HG02571 (cell line): ENCODE data around the gene EPS8L2.
"Not testable (repeated sequence)": the region's sequence is repeated elsewhere in the genome, so short reads cannot be mapped to it uniquely, and the experiment has no call there.

Source experiments
- ATAC-seq: cut with Tn5 transposase; IDR thresholded peaks from one replicate; pipeline ENCODE4 v1.9.1; 2021; ENCODE audit warnings: mild to moderate bottlenecking, moderate library complexity; ENCODE audit not compliant: unreplicated experiment

The EPS8L2 gene

DNA sequence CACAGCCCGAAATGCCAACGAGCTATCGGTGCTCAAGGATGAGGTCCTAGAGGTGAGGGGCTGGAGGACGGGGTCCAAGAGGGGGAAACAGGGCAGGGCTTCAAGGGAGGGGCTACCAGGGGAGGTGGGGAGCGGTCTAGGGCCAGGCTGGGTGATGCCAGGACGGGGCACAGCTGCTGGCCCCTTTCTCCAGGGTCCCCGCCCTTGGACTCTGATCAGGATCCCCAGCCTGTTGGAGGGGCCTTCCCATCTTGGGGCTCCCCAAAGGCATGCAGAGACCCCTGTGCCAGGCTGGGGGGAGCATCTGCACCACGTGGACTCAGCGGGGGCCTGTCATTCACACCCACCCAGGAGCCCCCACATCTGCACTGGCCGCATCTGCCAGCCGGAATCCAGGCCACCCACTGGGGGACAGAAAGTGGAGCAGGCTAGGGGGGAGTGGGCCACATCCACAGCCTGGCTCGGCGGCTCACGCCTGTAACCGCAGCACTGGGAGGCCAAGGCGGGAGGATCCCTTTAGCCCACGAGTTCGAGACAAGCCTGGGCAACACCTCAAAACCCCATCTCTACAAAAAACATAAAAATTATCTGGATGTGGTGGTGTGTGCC, 18.9 kb downstream of the EPS8L2 start:
- no peak for ATAC-seq

DNA sequence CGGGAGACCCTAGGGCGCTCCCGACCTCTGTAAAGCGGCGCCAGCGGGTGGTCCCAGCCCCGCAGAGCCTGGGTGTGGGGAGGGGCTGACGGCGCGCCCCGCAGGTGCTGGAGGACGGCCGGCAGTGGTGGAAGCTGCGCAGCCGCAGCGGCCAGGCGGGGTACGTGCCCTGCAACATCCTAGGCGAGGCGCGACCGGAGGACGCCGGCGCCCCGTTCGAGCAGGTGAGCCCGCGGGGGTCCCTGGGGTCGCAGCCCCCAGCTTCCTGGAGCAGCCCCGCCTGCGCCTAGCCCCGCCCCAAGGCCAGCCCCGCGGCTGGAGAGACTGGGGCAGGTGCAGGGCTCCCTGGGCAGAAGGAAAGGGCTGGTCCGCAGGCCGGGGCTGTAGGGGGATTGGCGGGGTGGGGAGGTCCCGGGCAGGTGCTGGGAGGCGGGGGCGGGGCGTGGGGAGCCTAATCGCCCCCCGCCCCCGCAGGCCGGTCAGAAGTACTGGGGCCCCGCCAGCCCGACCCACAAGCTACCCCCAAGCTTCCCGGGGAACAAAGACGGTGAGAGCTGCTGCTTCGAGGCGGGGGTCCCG, 19.7 kb downstream of the EPS8L2 start:
- ATAC-seq, result no peak

DNA sequence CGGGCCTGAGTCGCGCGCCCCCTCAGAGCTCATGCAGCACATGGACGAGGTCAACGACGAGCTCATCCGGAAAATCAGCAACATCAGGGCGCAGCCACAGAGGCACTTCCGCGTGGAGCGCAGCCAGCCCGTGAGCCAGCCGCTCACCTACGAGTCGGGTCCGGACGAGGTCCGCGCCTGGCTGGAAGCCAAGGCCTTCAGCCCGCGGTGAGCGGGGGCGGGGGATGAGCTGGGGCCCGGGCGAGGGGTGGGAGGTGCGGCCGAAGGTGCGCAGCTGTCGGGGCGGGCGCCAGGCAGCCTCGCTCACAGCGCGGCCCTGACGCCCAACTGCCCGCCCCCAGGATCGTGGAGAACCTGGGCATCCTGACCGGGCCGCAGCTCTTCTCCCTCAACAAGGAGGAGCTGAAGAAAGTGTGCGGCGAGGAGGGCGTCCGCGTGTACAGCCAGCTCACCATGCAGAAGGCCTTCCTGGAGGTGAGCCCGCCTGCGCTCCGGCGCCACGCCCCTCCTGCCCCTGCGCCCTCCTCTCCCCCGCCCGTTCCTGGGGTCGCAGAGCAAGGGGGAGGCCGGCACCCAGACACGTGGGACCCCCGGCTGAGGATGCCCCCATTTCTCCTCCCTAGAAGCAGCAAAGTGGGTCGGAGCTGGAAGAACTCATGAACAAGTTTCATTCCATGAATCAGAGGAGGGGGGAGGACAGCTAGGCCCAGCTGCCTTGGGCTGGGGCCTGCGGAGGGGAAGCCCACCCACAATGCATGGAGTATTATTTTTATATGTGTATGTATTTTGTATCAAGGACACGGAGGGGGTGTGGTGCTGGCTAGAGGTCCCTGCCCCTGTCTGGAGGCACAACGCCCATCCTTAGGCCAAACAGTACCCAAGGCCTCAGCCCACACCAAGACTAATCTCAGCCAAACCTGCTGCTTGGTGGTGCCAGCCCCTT, 20.5 kb downstream of the EPS8L2 start:
- no peak for ATAC-seq

DNA sequence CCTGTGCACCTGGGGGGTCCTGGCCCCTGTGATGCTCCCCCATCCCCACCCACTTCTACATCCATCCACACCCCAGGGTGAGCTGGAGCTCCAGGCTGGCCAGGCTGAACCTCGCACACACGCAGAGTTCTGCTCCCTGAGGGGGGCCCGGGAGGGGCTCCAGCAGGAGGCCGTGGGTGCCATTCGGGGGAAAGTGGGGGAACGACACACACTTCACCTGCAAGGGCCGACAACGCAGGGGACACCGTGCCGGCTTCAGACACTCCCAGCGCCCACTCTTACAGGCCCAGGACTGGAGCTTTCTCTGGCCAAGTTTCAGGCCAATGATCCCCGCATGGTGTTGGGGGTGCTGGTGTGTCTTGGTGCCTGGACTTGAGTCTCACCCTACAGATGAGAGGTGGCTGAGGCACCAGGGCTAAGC, 21.3 kb downstream of the EPS8L2 start:
- ATAC-seq, result no peak

DNA sequence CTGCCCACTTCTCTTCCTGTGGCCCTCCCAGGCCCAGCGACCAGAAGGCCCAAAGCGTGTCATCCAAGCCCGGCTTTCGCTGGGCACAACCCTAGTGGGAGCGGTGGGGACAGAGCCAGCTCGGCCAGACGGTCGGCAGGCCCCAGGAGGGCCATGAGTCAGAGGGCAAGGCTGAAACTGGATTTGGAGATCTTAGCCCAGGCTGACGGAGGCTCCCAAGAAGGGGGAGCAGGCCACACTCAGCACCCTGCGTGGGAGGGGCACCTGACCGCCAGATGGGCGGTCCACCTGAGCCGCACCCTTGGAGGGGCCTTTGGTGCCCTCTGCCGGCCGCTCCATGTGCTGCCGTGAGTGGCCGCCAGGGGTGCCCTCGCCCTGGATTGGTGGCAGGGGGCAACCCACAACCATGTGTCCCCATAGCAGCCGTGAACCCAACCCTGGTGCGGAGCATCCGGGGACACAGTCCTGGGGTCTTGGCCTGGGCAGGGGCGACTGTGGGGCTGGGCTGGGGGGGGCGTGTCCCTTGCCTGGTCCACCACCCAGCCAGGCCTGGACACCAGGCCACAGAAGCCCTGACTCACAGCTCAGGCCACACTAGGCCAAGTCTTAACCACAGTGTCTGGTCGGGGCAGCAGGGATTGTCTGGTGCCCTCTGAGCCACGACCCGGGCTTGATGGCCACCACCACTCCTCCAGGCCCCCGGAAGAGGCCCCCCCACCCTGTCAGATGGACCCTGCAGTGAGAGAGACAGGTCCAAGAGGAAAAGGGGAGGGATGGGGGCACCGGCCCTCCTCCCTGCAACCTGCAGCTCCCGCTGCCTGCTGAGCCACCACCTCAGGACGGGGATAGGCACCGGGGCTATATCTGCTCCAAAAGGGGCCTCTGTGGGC, 22.1 kb downstream of the EPS8L2 start:
- no peak for ATAC-seq

DNA sequence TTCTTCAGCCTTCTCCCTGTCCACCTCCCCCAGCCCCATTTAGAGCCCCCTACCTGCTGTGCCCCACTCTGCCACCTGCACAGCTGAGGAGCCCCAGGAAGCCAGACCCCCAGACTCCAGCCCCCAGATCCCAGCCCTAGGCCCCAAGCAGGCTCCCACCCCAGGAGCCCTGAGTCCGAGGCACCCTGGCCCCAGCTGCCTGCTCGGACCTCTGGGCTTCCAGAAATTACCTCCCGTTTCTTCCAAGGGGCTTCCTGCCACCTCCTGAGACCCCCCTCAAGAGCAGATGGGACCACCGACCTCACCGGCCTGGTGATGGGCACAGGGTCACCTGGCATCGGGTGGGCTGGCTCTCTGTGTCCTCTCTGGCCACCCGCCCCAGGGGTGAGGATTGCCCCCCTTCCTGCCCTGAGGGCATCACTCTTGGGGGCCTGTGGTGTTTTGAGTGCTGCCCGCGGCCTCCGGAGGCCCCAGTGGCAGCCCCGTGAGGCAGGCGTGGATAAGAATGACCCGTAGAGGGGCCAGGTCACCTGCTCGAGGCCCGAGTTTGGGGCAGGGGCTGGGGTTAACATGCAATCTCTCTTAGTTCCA, 23.0 kb downstream of the EPS8L2 start:
- ATAC-seq, result no peak

DNA sequence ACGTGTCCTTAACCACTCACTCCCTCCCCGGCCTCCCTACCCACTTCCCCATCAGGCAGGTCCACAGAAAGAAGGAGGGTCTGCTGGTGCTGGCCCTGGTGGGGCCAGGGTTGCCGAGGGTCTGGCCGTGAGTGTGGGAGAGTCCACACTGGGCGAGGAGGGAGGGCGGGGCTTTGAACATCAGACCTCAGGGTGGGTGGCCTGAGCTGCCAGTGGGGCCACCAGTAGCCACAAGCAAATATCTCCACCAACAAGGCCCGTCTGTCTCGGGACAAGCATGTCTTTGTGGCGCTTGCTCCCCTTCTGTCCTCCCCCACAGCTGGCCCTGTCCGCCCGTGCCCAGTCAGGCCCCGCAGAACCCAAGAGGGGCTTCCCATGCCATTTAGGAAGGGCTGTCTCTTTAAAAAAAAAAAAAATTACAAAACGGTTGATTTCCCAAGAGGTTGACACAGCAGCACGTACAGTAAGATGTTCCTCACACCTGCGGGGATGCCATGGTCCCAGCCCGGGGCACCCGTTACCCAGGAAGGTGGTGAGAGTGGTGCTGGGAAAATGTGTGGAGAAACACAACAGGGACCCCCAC, 23.6 kb downstream of the EPS8L2 start:
- no peak for ATAC-seq

DNA sequence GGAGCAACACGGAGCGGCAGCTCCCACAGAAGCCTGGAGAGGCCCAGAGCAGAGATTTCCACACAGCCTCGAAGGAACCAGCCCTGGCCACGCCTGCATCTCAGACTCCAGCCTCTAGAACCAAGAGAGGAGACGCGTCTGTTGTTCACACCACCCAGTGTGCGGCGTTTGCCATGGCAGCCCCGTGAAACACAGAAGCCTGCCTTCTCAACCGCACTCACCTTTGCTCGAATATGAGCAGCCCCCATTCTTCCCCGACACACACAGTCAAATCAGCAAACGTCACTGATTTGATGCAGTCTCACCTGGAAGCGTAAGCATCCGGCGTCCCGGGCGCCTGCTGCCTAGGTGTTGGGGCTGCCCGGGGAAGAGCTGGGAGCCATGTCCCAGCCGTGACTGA, 27.0 kb downstream of the EPS8L2 start:
- ATAC-seq, result no peak

DNA sequence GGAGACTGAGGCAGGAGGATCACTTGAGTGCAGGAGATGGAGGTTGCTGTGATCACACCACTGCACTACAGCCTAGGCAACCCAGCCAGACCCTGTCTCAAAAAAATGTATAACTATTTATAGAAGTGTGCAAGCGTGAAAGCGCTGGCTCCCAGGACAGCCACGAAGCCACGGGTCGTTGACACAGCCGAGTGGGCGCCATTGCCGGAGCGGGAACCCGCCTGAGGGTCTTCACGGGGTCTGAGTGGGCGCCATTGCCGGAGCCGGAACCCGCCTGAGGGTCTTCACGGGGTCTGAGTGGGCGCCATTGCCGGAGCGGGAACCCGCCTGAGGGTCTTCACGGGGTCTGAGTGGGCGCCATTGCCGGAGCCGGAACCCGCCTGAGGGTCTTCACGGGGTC, 28.5 kb downstream of the EPS8L2 start:
- not testable (repeated sequence) for ATAC-seq

DNA sequence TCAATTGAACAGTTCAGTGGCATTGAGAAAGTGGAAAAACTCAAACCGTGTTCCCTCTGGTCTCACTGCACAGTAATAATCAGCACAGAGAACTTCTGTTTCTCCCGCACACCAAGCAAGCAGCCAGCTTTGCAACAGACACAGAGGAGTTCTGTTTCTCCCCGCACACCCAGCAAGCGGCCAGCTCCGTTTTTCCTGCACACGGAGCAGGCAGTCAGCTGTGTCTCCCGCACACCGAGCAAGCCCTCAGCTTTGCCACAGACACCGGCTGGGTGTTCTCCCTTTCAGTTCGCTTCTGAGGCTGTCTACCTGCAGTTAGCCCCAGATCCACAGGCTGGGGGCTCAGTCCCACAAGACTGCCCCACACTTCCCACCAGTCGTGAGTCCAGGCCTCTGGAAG, 31.3 kb downstream of the EPS8L2 start:
- ATAC-seq, result no peak

DNA sequence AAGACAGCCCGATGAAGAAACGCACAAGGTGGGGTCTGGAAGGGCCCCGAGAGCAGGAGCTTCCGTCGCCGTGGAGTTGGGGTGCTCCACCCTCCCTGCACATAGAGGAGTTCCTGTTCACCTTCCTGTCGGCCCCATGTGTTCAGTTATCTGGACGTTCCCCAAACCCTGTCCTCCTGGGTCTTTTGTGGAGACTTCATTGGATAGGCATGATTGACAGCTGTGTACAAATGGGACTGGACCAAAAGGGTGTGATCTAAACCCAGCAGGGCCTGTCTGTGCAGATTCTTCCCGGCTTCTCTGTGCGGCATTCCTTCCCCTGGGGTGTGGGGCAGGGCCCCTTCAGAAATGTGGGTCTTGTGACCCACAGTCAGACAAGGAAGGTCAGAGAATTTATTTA, 31.9 kb downstream of the EPS8L2 start:
- not testable (repeated sequence) for ATAC-seq

DNA sequence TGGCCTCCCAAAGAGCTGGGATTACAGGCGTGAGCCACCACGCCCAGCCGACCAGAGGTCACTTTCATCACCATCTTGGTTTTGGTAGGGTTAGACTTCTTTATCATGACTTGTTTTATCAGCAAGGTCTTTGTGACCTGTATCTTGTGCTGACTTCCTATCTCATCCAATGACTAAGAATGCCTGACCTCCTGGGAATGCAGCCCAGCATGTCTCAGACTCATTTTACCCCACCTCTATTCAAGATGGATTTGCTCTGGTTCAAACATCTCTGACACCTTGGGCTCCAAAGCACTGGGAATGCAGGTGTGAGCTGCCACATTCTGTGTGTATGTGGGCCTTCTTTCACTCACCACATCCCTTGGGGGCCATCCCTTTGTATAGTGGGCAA, 36.1 kb downstream of the EPS8L2 start:
- ATAC-seq, result no peak

DNA sequence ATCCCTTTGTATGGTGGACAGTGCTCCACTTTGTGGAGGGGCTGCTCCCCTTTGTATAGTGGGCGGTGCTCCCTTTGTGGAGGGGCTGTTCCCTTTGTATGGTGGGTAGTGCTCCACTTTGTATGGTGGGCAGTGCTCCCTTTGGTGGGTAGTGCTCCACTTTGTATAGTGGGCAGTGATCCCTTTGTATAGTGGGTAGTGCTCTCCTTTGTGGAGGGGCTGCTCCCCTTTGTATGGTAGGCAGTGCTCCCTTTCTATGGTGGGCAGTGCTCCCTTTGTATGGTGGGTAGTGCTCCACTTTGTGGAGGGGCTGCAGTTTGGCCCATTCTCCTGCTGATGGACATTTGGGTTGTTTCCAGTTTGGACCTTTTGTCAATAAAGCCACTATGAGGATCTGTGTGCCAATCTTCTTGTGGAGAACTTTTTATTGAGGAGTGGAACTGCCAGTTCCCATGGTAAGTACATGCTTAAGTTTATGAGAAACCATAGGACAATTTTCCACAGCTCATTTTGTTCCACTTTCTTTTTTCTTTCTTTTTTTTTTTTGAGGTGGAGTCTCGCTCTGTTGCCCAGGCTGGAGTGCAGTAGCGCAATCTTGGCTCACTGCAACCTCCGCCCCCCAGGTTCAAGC, 36.7 kb downstream of the EPS8L2 start:
- ATAC-seq, result no peak

DNA sequence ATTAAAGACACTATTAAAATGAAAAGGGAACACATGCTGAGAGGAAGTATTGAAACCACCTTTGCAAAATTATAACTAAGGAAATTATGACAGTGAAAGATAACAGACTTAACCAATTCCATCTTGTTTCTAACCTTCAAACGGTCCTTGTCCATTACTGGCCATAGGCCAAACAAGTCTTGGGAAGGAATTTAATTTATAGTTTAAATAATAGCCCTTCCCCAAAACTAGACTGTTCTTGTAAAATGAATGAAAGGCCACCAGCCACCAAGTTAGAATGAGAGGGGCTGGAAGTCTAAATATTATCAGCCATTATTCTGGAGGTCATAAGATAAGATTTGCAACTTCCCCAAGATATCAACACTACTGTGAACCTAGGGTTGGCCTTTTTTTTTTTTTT, 39.4 kb downstream of the EPS8L2 start:
- ATAC-seq, result no peak

DNA sequence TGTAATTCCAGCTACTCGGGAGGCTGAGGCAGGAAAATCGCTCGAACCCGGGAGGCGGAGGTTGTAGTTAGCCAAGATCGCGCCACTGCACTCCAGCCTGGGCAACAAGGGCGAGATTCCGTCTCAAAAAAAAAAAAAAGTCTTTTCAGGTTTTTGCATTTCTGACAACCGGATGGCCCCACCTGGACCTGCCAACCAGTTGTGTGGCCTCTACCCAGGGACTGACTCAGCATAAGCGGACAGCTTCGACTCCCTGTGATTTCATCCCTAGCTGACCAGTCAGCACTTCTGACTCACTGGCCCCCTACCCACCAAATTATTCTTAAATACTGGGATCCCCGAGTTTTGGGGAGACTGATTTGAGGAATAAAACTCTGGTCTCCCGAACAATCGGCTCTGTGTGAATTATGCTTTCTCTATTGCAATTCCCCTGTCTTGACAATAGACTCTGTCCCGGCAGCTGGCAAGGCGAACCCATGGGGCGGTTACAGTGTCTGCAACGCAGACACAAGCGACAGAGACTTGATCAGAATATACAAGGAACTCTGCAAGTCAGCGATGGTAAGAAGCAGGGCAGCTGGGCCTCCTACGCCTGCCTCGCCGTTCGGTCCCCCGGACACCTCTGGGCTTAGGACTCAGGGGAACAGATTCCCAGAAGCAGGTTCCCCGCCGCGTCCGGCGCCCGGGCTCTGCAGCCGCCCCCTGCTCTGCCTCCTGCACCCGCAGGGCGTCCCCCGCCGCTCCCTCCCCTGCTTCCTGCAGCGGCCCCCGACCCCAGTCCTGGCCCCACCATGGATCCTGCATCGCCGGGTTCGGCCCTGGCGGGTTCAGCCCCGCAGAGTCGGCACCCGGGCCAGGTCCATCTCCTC, 40.5 kb downstream of the EPS8L2 start:
- peak; percentile 19 for ATAC-seq

DNA sequence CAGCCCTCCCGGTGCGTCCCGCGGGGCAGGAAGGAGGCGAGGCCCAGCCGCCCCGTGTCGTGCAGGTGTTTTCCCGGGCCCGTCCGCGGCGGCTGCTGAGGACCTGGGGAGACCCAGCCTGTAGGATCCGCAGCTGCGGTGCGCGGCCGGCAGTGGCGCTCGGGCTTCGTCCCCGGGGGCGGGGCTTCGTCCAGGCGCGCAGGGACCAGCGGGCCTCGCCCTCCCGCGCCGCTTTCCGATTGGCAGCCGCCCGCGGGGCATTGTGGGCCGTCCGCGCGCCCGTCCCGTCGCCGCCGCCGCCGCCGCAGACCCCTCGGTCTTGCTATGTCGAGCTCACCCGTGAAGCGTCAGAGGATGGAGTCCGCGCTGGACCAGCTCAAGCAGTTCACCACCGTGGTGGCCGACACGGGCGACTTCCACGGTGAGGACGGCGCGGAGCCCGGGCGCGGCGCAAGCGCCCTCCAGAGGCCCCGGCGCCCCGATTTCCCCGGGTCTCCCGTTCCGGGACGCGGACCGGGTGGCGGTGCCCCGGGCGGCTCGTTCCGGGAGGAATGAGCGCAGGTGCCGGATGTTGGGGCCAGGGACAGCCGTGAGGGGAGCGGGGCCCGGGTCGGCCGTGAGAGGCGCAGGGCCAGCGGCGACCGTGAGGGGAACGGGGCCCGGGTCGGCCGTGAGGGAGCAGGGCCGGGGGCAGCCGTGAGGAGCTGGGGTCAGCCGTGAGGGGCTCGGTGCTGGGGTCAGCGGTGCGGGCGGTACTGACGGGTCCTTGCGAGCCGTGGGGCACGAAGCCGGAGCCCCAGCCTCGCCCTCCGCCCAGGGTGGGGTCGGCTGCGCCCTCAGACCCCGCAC, 41.4 kb downstream of the EPS8L2 start, which contains the start of gene TALDO1:
Gene TALDO1 (plus strand): TSS at position 307 of the 849 bp plus-strand sequence. CDS start 18 bp downstream, at position 325.
- peak; percentile 87 for ATAC-seq

DNA sequence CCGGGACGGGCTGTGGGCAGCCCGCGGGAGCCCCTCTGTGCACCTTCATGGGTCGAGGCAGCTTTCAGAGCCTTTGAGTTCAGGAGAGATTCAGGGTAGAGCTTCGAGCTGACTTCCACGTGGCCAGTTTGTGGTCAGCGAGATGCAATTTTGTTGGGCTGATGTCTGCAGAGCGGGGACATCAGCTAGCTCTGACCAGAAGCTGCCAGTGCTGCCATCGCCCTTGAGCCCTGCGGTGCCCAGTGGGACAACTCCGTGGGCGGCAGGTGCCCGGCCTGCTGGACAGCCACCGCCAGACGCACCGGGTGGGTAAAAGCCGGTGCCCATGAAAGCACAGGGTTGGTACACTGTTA, 42.0 kb downstream of the EPS8L2 start:
- ATAC-seq, result no peak

DNA sequence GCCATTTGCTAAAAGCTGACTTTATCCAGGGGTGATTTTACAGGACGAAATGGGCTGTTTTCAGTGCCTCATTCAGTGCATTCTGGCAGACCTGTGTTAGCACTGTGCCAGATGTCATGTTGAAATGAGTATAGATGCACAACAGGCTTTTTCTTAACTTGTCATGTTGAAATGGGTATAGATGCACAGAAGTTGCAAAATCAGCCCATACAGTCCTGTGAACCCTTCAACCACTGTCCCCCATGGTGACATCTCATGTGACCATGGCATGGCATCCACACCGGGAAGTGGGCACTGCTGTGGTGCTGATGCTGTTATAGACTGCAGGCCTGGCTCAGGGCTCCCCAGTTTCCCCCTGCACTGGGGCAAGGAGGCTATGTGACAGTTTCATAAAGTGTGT, 43.7 kb downstream of the EPS8L2 start:
- no peak for ATAC-seq
